GM19043 (cell line): ENCODE results near the gene TEAD4.

Experiments
- ATAC-seq: cut with Tn5 transposase; IDR thresholded peaks from one replicate; pipeline ENCODE4 v1.9.1; 2021; ENCODE audit warnings: low read depth; ENCODE audit not compliant: unreplicated experiment

TEAD4 gene

DNA sequence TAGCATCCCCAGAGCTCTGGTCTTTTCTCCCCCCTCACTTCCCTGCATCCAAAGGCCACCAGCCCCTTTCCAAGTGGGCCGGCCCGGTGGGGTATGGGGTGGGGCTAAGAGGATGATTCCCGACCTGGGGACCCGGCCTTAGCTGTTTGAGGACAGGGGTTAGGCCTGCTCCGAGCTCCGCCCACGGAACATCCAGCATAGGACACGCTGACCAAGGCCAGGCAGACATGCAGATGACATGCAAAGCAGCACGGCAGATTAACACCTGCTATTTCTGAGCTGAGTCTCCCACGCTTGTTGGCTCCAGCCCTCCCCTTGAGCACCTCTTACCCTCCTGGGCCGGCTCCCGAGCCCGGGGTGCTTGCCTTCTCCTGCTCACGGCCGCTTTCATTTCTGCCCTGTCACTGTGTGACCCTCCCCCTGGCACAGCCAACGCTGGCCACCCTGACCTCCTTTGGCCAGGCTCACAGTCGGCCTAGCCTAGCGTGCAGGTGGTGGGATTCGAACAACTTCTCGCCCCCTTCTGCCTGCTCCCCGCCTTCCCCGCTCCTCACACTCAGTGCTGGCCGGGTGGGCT lies 40.2 kb downstream of the TEAD4 start:
- no peak for ATAC-seq

DNA sequence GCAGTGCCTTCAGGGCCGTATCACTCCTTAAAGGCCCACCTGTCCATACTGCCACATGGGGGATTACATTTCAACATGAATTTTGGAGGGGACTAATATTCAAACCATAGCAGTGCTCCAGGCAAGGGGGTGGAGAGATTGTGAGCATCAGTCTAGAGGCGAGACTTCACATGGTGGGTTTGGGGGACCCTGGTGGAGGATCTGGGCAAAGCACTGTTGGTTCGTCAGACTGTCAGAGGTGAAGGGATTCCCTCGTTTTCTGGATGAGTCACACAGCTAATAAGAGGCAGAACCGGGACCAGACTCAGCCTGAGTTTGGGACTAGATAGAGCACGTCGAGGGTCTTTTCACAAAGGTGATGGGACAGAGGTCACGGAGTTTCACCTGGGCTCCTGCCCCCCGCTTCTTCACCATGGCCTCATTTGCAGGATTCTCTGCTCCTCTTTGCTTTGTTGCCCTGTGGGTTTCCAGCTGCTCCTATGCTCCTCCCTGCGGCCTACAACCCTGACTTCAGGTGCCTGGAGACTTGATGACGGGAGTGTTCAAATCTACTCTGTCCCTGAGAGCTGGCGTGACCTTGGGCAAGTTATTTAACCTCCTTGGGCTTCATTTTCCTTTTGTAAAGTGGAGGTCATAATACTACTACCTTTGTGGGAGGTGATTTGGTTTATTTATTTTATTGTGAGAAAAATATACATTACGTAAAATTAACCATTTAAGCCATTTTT lies 41.5 kb downstream of the TEAD4 start:
- ATAC-seq, result no peak

DNA sequence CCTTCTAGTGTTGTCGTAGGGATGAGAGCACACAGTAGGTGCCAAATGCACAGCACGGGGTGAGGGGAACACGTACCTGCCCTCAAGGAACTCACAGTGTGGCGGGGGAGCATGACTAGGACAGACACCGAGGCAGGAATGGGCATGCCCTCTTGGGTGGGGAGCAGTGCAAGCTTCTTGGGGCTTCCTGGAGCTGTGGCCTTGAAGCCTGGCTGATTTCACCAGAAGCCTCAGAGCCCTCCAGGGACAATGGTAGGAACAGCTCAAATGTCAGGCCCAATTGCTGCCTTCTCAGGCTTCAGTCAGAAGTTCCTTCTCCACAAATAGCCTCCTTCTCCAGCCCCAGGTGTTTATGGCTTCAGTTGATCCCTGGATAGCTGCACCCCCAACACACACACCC lies 43.4 kb downstream of the TEAD4 start:
- no peak for ATAC-seq

DNA sequence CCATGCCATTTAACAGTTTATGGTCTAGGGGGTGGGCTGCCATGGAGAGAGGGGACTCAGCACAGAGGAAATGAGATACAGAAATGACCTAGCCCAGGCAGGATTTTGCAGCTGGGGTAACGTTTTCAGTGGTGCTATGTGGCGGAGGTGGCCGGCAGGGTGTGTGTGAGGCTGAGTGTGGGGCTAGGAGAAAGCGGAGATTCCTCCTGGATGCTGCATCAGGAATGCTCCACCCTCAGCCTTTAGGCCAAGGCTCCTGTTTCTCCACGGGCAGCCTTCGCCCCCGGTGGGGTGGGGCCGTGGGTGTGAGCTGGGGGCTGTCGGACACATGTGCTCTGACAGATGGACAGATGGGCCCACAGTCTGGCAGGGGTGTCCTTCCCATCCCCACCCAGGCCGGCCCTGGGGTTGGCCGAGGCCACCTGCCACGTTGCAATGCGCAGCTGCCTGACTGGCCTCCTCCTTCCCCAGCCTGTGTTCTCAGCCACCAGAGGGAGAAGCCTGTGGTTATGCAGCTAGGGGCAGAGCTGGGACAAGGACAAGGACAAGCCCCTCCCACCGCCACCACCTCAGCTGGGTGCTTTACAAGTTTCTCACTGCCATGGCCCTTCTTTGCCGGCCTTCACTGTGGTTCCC lies 44.3 kb downstream of the TEAD4 start:
- ATAC-seq, result no peak

DNA sequence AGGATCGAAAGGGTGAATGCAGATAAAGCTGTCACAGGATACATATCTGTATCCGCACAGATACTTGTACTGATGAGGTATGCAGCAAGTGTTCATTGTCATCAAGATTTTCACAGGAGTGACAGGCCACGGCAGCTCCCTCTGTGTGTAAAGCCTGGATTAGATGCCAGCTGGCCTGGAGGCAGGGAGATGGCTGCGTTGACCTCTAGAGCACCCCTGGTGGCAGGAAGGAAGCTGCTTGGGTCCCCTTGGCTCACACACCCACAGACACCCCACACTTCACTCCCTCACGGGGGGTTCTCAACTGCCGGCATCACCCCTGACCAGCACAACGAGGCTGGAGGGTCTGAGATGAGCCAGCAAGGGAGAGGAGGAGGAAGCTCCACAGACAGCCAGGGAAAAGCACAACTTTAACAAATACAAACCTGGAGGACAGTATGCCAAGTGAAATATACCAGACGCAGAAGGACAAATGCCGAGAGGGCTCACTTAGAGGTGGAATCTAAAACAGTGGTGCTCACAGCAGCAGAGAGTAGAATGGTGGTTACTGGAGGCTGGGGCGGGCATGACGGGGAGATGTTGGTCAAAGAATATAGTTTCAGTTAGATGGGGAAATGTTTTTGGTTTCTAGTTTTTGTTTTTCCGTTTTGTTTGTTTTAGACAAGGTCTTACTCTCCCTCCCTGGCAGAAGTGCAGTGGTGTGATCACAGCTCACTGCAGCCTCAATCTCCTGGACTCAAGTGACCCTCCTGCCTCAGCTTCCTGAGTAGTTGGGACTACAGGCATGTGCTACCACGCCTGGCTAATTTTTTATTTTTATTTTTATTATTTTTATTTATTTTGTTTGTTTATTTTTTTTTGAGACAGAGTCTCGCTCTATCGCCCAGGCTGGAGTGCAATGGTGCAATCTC lies 45.7 kb downstream of the TEAD4 start:
- no peak for ATAC-seq

DNA sequence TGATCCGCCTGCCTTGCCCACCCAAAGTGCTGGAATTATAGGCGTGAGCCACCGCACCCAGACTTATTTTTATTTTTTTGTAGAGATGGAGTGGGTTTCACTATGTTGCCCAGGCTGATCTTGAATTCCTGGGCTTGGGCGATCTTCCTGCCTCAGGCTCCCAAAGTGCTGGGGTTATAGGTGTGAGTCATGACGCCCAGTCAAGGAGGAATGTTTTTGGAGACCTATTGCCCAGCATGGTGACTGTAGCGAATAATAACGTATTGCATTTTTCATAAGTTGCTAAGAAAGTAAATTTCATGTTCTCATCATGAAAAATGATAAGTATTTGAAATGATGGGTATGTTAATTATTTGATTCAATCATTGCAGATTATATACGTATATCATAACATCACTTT lies 46.5 kb downstream of the TEAD4 start:
- ATAC-seq, result no peak

DNA sequence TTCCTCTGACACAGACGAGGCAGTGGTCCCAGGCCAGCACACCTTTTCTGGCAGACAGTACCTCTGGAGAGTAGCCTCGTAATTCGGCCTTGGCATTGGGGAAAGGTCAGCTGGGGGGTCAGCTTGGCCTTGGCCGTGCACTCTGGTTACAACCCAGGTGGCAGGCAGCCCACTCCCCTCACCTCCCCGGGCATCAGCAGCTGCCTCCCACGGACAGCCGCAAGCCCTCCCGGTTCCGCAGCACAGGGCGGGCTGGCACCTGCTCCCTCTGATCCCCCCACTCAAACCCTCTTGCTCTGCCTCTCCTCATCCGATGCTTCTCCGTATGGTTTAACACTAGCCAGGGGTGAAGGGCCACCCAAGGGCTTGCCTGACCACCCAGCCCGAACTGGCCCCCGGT lies 50.6 kb downstream of the TEAD4 start:
- no peak for ATAC-seq

DNA sequence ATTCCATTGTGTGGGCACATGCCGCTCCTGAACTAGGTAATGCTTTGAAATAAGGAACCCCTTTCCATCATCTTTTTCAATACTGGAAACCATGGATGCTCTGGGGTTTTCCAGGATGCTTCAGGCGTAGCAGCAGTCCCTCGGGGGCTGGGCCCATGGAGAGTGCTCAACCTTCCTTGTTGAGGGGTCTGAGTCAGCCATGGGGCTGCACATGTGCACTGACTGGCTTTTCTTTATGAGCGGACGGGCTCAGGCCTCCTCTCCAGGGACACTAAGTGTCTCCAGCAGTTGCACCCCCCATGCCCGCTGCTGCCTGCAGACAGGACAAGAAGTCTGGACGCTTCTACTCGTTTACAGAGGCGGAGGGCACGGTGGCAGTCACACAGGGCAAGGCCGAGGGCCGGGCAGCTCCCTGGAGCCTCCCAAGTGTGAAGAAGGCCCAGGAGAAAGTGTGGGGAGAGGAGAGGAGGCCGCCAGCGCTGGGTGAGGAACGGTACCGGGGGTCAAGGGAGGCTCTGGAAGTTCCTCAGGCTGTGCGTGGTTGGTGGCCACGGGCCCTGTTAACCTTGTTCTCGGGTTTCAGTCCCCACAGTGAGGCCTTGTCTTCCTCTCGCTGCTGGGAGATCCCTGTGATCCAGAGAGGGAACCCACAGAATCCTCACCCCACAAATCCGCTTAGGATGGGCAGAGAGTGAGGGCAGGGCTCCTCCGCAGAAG lies 51.2 kb downstream of the TEAD4 start:
- ATAC-seq, result no peak

DNA sequence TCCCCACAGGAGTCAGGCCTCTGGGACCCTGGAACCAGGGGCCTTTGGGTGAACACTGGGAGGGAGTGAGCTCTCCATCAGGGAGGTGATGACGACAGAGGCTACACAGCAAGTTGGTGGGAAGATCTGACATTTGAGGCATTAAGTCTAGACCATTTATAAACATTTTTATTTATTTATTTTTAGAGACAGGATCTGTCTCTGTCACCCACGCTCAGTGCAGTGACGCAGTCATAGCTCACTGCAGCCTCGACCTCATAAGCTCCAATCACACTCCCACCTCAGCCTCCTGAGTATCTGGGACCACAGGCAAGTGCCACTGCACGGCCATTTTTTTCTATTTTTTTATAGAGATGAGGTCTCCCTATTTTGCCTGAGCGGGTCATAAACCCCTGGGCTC lies 53.6 kb downstream of the TEAD4 start:
- no peak for ATAC-seq

DNA sequence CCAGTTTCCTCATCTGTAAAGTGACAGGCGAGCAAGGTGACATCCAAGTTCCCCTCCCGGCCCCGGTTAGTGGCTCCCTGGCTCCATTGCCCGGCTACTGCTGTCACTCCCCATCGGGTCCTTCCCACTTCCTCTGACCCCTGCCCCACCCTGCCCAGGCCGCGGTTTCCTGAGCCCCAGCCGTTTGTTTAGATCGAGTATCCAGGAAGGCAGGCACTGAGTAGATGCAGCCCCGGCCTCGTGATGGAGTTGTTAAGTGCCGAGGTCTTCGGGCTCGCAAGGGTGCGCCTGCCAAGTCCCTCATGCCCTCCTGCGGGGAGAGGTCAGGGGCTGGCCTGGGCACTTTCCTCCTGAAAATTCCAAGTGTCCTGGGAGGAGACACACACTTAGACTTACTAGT lies 55.4 kb downstream of the TEAD4 start:
- ATAC-seq, result no peak

DNA sequence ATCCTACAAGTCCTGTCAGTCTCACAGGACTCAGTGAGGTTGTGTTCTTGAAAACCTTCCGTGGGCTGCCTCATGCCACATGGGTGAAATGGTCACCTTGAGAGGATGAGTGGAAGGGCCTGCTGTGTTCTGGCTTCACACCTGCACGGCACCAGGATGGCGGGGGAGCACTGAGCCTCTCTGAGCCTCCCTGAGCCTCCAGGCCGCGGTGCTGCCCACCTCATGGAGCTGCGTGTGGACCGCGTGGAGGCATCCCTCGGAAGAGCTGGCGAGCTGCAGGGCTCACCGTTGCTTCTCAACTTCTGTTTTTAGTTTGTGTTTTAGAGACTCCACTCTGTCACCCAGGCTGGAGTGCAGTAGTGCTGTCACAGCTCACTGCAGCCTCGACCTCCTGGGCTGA lies 56.2 kb downstream of the TEAD4 start:
- no peak for ATAC-seq

DNA sequence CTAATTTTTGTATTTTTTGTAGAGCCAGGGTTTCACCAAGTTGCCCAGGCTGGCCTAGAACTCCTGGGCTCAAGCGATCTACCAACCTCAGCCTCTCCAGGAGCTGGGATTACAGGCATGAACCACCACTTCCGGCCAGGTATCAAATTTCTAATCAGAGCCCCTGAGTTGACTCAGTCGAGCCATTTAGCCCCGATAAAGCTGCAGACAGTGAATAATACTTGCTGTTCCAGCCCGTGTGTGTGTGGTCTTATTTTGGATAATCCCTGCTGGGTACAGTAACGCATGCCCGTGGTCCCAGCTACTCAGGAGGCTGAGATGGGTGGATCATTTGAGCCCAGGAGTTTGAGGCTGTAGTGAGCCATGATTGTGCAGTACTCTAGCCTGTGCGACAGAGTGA lies 57.0 kb downstream of the TEAD4 start:
- ATAC-seq, result no peak

DNA sequence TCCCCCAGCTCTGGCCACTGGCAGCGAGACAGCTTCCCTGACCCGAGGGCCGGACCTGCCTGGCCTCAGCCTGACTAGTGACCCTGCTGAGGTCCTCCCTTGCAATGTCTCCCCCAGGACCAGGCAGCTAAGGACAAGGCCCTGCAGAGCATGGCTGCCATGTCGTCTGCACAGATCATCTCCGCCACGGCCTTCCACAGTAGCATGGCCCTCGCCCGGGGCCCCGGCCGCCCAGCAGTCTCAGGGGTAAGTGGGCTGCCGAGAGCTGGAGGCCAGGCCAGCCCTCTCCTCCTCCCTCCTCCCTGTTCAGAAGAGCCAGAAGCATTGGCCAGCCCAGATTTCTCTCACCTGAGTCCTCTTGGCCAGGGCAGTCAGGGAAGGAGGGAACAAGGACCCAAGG lies 58.1 kb downstream of the TEAD4 start:
- no peak for ATAC-seq

DNA sequence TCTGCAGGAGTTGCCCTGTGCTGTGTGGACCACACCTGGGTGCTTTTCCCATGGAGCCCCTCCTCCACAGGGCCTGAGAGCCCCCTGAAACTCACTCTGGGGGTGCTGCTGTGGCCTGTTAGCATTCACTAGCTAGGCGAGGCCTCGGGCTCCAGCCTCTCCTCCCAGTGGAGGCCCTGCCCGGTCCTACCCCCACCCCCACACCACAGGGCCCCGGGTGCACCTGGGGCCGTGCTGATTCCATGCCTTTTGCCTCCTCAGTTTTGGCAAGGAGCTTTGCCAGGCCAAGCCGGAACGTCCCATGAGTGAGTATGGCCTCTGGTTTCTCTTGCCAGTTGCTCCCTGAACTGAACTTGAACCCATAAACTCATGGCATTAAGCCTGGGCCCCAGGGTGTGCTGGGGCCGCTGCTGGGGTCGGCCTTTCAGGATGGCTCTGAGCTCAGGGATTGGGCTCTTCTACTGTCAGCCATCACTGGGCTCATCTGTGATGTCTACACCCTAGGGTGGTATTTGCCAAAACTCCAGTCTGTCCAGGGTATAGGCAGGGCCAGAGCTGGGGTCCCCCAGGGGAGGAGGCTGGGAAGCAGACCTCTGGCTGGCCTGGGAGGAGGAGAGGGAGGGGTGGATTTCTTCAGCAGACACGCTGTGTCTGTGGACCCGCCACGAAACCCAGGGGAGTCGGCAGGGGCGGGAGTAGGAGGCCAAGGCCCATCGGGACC lies 59.2 kb downstream of the TEAD4 start:
- ATAC-seq, result no peak

DNA sequence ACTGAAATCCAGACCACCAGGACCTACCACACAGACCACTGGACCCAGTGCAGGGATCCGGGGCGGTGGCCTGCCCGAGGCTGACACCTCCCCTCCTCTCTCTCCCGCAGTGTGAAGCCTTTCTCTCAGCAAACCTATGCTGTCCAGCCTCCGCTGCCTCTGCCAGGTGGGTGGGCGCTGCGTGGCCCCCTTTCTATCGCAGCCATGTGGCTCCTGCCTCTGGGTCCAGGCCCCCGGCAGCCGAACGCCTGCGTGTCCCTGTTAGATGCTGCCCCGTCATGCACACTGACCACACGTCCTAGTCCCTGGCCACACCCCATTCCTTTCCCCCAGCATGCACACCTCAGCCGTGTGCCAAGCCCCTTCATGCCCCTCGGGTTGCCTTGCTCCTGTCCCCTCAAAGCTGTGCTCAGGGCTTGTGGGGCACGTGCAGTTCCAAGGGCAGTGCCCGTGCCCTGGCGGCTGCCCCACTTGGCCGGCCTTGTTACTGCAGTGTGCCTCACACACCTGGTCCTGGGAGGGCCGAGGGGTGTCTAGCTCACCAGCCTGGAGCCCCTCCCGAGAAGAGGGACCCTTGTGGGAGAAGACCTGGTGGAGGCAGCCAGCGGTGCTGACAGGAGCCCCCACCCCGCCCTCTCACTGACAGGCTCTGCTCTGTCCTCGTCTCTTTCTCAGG lies 59.9 kb downstream of the TEAD4 start:
- no peak for ATAC-seq

DNA sequence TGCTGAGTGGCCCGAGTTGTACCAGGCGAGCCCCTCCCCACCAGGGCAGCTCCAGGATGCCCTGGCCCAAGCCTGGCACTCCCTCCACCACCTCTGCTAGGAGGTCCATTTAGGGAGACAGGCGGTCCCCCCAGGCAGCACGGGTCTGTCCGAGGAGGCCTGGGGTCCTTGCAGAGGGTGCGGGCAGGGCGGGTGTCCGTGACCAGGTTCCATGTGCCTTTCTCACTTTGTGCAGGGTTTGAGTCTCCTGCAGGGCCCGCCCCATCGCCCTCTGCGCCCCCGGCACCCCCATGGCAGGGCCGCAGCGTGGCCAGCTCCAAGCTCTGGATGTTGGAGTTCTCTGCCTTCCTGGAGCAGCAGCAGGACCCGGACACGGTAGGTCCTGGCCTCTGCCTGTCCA lies 61.2 kb downstream of the TEAD4 start:
- no peak for ATAC-seq

DNA sequence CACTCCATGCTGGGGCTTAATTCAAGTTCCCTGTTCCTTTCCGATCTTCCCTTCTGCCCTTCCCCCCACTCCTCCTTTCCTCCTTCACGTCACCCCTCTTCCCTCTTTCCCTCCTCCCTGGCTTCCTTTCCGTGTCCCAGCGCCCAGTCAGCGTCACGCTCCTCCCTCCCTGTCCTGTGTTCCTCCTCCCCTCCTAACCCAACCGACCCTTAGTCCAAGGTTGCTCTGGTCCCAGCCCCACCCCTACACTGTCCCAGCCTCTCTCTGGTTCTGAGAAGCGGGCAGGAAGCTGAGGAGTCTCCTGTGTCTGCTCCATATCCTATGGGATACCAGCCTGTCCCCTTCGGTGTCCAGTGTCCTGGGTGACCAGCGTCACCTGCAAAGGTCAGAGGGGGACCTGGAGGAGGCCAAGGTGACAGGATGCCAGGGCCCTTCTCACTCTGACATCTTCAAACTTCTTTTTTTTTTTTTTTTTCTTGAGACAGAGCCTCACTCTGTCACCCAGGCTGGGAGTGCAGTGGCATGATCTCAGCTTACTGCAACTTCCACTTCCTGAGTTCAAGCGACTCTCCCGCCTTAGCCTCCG lies 61.7 kb downstream of the TEAD4 start:
- ATAC-seq, result no peak

DNA sequence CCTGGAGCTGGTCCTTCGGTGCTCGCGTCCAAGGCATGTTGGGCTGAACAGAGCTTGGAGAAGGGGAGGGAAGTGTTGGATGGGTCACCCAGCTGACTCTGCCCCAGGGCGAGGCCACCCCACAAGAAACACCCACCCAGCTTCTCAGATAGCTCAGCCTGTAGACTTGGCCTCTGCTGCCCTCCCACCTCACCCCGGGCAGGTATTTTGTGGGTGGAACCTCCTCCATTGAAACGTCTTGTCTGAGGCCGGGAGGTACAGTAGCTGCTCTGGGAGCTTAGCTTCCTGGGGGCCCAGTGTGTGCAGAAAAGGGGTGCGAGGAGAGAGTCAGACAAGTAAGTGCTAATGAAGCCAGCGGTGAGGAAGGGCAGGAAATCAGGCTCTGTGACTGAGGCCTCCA lies 63.2 kb downstream of the TEAD4 start:
- ATAC-seq, result no peak

DNA sequence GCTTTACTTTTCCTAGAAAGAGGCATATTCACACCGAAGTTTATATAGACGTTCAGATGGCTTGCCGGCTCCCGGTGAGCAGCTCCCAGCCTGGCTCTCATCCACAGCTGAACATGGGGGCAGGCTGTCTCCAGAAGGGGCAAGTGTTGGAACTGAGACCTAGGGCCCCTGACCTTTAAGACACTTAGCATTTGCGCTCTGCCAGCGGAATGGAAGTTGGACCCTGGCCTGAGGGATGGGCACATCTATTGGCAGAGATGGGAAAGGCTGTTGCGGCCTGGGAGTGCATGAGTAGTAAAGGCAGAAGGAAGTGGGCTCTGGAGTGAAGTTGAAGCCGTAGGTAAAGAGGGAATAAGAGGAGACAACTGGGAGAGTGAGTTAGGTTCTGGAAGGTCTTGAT lies 63.8 kb downstream of the TEAD4 start:
- no peak for ATAC-seq
